DMS114 treated with DMSO at 0.1 percent for 48 hours (cell line): ENCODE data around the gene CTBP1.

Experiments
- DNase-seq: peaks from one replicate; lab custom pipeline; 2025; ENCODE audit not compliant: unreplicated experiment; lab: John Stamatoyannopoulos, UW

The CTBP1 gene

GRCh38 chr4:1177274-1178141, 71.4 kb downstream of the CTBP1 start:
- DNase-seq: no peak

GRCh38 chr4:1176398-1177273, 72.3 kb downstream of the CTBP1 start:
- DNase-seq: no peak

GRCh38 chr4:1175635-1176229, 73.2 kb downstream of the CTBP1 start:
- DNase-seq: no peak

GRCh38 chr4:1174941-1175634, 73.8 kb downstream of the CTBP1 start:
- no peak for DNase-seq

- no peak for DNase-seq
Measured at GRCh38 chr4:1172971-1173757, 75.8 kb downstream of the CTBP1 start.

GRCh38 chr4:1172228-1172851, 76.6 kb downstream of the CTBP1 start, which contains the start of gene SPON2:
TSS of gene SPON2 (minus strand) at chr4:1172583.
- no peak for DNase-seq

GRCh38 chr4:1171311-1172227, 77.4 kb downstream of the CTBP1 start:
- no peak for DNase-seq

- no peak for DNase-seq
Measured at GRCh38 chr4:1170976-1171310, 78.0 kb downstream of the CTBP1 start.

- no peak for DNase-seq
Measured at GRCh38 chr4:1170156-1170975, 78.6 kb downstream of the CTBP1 start.

GRCh38 chr4:1169691-1170096, 79.2 kb downstream of the CTBP1 start:
- DNase-seq: no peak

GRCh38 chr4:1169171-1169671, 79.7 kb downstream of the CTBP1 start:
- no peak for DNase-seq

- DNase-seq: no peak
Measured at GRCh38 chr4:1168191-1169101, 80.5 kb downstream of the CTBP1 start.

GRCh38 chr4:1167244-1167949, 81.5 kb downstream of the CTBP1 start:
- DNase-seq: no peak

- DNase-seq: no peak
Measured at GRCh38 chr4:1166509-1167243, 82.3 kb downstream of the CTBP1 start.

- DNase-seq: no peak
Measured at GRCh38 chr4:1164956-1165545, 83.9 kb downstream of the CTBP1 start.
